Fibroblast of lung (primary cell): ENCODE results near the gene LRCOL1. TPM values are rescaled to one million over a fixed set of nuclear protein-coding genes. Genes with fewer than 3 reads are reported as not detected.

Experiments
- DNase-seq, 2 donors: peaks; one replicate each; pipeline versions ENCODE4 v3.0.0 to v3.0.0-alpha.2; 2010; ENCODE audit warnings: low read depth in 2 of 2
- H2AFZ ChIP-seq: 2 replicates; pipeline ENCODE4 v1.5.1; 2012; ENCODE audit warnings: low read length, control low read depth, inconsistent platforms
- H3K27ac ChIP-seq: 2 replicates; pipeline ENCODE4 v1.5.1; 2011; ENCODE audit warnings: low read length, control low read depth; ENCODE audit not compliant: insufficient read depth
- H3K27me3 ChIP-seq: 2 replicates; pipeline ENCODE4 v1.5.1; 2011; ENCODE audit warnings: mild to moderate bottlenecking, low read length; ENCODE audit not compliant: control insufficient read depth, insufficient read depth
- H3K36me3 ChIP-seq: 2 replicates; pipeline ENCODE4 v1.5.1; 2011; ENCODE audit warnings: low read length; ENCODE audit not compliant: control insufficient read depth, insufficient read depth
- H3K4me1 ChIP-seq: 2 replicates; pipeline ENCODE4 v1.5.1; 2011; ENCODE audit warnings: low read length; ENCODE audit not compliant: control insufficient read depth, insufficient read depth; ENCODE audit errors: extremely low read depth
- H3K4me2 ChIP-seq: 2 replicates; pipeline ENCODE4 v1.5.1; 2011; ENCODE audit warnings: low read length, control low read depth; ENCODE audit not compliant: insufficient read depth; ENCODE audit errors: extremely low read depth
- H3K4me3 ChIP-seq, 4 experiments: fragments of 200-600 bp in 1 of 4; sonication (generic) in 1 of 4; replicated peaks in 1 of 4; 2 replicates each; pipeline ENCODE4 v1.5.1; 2011 to 2016; ENCODE audit warnings: low read length in 4 of 4, low read depth in 3 of 4, mild to moderate bottlenecking in 3 of 4, control low read depth in 2 of 4, inconsistent platforms in 1 of 4, mixed read lengths in 1 of 4; ENCODE audit not compliant: insufficient read depth in 1 of 4; ENCODE audit errors: control extremely low read depth in 1 of 4
- H3K79me2 ChIP-seq: 2 replicates; pipeline ENCODE4 v1.5.1; 2012; ENCODE audit warnings: mild to moderate bottlenecking, low read length, inconsistent platforms; ENCODE audit not compliant: control insufficient read depth, insufficient read depth
- H3K9ac ChIP-seq: 2 replicates; pipeline ENCODE4 v1.5.1; 2011; ENCODE audit warnings: mild to moderate bottlenecking, low read length, control low read depth; ENCODE audit not compliant: insufficient read depth
- H3K9me3 ChIP-seq: 2 replicates; pipeline ENCODE4 v1.5.1; 2012; ENCODE audit warnings: low read depth, low read length; ENCODE audit not compliant: control insufficient read depth, insufficient read depth
- H4K20me1 ChIP-seq: 2 replicates; pipeline ENCODE4 v1.5.1; 2011; ENCODE audit warnings: low read length; ENCODE audit not compliant: control insufficient read depth, insufficient read depth; ENCODE audit errors: extremely low read depth
- EZH2 ChIP-seq: IDR thresholded peaks from 2 replicates; pipeline ENCODE4 v1.5.1; 2012; ENCODE audit warnings: low read length, control low read depth, mild to moderate bottlenecking; ENCODE audit errors: missing control alignments
- polyA plus RNA-seq, 2 donors: library from polyadenylated mRNA; depleted of rRNA in 1 of 2; stranded (reverse) in 1 of 2; unstranded in 1 of 2; fragments of >200 nt; gene quantifications; 2 replicates each; pipeline ENCODE4 v1.2.1, GENCODE V29; 2011 to 2012; ENCODE audit warnings: missing spikeins in 1 of 2
- total RNA-seq: library from RNA; depleted of rRNA; stranded (reverse); fragments of >200 nt; gene quantifications from 2 replicates; pipeline ENCODE4 v1.2.1, GENCODE V29; 2014
- TF ChIP-seq, protein P1 (sequence below), 2 donors: IDR thresholded peaks in 1 of 2; conservative IDR thresholded peaks in 1 of 2; 1 replicate in 1 of 2; 2 replicates in 1 of 2; pipeline ENCODE4 v1.5.1; 2011 to 2012; ENCODE audit warnings: low read length in 2 of 2, control low read depth in 1 of 2, inconsistent platforms in 1 of 2, low read depth in 1 of 2, mild to moderate bottlenecking in 1 of 2

Gene LRCOL1
- total and polyA plus RNA-seq, 2 donors (not counting 1 experiment from before 2014, with no cell fraction given), result 0.17 TPM; not detected in 1

DNA sequence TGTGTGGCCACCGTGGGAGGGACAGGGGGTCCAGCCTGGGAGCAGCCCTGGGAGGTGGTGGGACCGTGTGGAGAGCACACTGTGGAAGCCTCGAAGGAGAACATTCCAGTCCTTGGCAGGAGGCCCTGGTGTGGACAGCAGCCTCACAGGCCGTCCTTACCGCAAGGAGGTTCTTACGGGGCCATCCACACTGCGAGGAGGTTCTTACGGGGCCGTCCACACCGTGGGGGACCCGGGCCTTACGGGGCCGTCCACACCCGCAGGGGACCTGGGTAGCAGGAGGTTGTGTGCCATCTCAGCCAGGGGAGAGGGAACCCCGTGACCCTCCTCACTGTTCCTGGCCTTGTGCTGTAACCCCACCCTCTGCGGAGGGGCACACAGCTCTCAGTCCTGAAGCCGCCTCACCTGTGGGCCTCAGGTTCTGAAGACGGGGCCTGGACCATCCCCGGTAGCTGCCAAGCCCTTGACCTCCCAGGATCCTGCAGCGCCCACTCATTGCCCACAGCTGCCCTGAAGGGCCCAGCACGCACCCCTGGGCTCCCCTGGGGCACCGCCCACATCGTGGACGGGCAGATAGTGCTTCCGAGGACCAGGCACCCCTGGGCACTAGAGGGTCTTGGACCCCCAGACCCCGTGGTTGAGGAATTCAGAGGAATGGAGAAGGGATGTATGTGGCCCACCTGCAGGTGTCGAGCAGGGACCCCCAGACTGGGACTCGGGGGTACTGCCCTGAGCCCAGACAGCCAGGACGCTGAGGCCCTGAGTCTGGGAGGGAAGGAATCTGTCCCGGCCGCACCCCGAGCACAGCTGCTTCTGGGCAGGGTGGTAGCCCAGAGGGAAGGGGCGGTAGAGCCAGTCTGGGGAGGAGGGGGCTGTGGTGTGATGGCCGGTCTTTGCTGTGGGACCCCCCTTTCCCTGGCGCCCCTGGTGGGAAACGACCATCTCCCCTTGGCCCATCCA is 37.3 kb downstream of the LRCOL1 start:
- Histone ChIP-seq H3K4me2 (no peak overlapping the region), H3K27ac (no peak overlapping the region), H3K9ac (no peak overlapping the region), H3K79me2 (no peaks in the 10 kb centered on the region), H4K20me1 (no peaks in the 10 kb centered on the region), H2AFZ (no peak overlapping the region), H3K36me3 (peaks cover 6% of the 10 kb centered on the region), H3K4me1 (no peaks in the 10 kb centered on the region), H3K27me3 (no peaks in the 10 kb centered on the region), H3K9me3 (no peaks in the 10 kb centered on the region), H3K4me3 (no peak overlapping the region)
- TF ChIP-seq EZH2, result no peak
- TF ChIP-seq, protein P1, sequence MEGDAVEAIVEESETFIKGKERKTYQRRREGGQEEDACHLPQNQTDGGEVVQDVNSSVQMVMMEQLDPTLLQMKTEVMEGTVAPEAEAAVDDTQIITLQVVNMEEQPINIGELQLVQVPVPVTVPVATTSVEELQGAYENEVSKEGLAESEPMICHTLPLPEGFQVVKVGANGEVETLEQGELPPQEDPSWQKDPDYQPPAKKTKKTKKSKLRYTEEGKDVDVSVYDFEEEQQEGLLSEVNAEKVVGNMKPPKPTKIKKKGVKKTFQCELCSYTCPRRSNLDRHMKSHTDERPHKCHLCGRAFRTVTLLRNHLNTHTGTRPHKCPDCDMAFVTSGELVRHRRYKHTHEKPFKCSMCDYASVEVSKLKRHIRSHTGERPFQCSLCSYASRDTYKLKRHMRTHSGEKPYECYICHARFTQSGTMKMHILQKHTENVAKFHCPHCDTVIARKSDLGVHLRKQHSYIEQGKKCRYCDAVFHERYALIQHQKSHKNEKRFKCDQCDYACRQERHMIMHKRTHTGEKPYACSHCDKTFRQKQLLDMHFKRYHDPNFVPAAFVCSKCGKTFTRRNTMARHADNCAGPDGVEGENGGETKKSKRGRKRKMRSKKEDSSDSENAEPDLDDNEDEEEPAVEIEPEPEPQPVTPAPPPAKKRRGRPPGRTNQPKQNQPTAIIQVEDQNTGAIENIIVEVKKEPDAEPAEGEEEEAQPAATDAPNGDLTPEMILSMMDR (conservative IDR thresholded peaks at IDR 0.05 in 1 of 2, IDR thresholded peaks at IDR 0.05 in 1 of 2; ENCODE audit: low read depth in 1 of 2, low read length in 2 of 2), result no peak
- DNase-seq, result no peak

DNA sequence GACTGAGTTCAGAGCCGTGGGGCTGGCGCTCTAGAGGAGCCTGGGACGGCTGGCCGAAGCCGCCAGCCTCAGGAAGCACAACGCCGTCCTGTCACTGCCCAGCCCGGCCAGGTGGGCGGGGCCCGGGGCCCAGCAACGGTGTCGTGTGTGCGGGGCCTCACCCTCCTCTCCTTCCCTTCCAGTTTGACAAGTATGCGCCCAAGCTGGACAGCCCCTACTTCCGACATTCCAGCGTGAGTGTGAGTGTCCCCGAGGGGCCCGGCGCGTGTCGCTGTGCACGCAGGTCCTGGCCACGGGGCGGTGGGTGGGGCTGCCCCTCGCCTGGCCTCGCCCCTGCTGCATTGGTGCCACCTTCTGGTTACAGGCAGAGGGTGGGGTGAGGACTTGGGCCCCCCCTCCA is 38.3 kb downstream of the LRCOL1 start:
- H3K4me2 ChIP-seq, result no peak overlapping the region
- no peak overlapping the region for H3K4me3 ChIP-seq
- H3K36me3 ChIP-seq, result peaks cover 3% of the 10 kb centered on the region
- H4K20me1 ChIP-seq, result no peaks in the 10 kb centered on the region
- H3K9me3 ChIP-seq, result no peaks in the 10 kb centered on the region
- TF ChIP-seq EZH2, result no peak
- TF ChIP-seq, protein P1 (conservative IDR thresholded peaks at IDR 0.05 in 1 of 2, IDR thresholded peaks at IDR 0.05 in 1 of 2; ENCODE audit: low read depth in 1 of 2, low read length in 2 of 2), result no peak
- no peak overlapping the region for H3K27ac ChIP-seq
- no peak for DNase-seq
- H3K4me1 ChIP-seq, result no peaks in the 10 kb centered on the region
- no peaks in the 10 kb centered on the region for H3K27me3 ChIP-seq
- no peak overlapping the region for H2AFZ ChIP-seq
- H3K9ac ChIP-seq, result no peak overlapping the region
- H3K79me2 ChIP-seq, result no peaks in the 10 kb centered on the region

DNA sequence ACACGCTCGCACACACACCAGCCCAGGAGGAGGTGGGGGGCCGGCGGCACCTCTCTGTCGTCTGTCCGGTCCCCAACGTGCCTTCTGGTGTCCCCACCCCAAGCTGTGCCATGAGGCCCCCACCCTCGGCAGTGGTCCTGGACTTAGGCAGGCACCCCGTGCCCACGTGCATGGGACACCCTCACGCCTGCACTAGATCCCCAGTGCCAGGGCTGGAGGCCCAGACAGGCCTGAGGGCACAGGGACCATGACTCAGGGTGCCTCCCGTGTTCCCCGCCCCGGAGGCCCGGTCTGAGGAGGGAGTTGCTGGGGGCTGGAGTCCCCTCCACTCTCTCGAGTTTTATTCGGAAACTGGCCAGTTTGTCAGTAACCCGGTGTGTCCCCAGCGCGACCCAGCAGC is 38.8 kb downstream of the LRCOL1 start:
- DNase-seq, result no peak
- no peak overlapping the region for H3K4me3 ChIP-seq

More for the DNA sequence above, 38.8 kb downstream of the LRCOL1 start:
- no peaks in the 10 kb centered on the region for H3K79me2 ChIP-seq
- no peak overlapping the region for H3K27ac ChIP-seq
- no peaks in the 10 kb centered on the region for H3K27me3 ChIP-seq
- no peaks in the 10 kb centered on the region for H3K4me1 ChIP-seq
- H3K9me3 ChIP-seq, result no peaks in the 10 kb centered on the region
- TF ChIP-seq, protein P1 (conservative IDR thresholded peaks at IDR 0.05 in 1 of 2, IDR thresholded peaks at IDR 0.05 in 1 of 2; ENCODE audit: low read depth in 1 of 2, low read length in 2 of 2), result no peak
- no peak for TF ChIP-seq EZH2
- H4K20me1 ChIP-seq, result no peaks in the 10 kb centered on the region
- H3K36me3 ChIP-seq, result peaks cover 2% of the 10 kb centered on the region
- no peak overlapping the region for H3K9ac ChIP-seq
- no peak overlapping the region for H2AFZ ChIP-seq
- no peak overlapping the region for H3K4me2 ChIP-seq
